GM19467 (cell line): ENCODE results near the gene PTPN18.
"Not testable (repeated sequence)": the region's sequence is repeated elsewhere in the genome, so short reads cannot be mapped to it uniquely, and the experiment has no call there.

Experiments
- ATAC-seq: cut with Tn5 transposase; IDR thresholded peaks from one replicate; pipeline ENCODE4 v1.9.1; 2021; ENCODE audit warnings: mild to moderate bottlenecking, moderate library complexity; ENCODE audit not compliant: unreplicated experiment

The PTPN18 gene

DNA sequence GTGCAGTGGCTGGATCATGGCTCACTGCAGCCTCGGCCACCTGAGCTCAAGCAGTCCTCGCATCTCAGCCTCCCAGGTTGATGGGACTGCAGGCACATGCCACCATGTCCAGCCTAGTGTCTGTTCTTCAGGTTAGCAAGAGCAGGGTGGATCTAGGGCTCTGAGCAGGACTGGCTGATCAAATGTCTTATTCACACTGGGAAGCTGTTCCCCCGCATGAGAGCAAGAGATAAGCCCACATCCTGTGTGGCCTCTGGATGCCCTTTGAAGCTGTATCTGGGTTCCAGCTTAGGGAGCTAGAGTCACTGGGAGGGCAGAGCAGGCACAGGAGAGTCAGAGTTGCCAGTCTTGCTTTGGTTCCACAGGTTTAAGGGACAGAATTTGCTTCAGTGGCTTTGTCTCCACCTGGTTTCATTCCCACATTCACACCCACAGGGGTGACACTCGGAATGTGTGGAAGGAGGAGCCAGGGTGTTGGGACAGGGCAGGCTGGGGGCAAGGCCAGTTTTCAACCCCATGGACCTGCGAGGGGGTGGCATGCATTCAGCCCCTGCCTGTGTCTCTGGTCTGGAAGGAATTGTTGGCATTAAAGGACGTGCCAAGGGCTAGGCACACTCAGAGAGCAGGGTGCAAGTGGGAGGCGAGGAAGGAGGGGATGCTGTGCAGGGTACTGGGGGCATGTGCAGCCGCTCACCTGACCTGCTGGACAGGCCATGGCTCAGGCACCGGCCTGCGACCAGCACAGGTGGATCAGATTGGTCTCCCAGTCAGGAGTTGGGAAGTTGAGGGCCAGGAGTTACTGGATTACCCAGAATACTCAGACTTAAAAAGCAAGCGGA, 24.5 kb downstream of the PTPN18 start:
- ATAC-seq = no peak

DNA sequence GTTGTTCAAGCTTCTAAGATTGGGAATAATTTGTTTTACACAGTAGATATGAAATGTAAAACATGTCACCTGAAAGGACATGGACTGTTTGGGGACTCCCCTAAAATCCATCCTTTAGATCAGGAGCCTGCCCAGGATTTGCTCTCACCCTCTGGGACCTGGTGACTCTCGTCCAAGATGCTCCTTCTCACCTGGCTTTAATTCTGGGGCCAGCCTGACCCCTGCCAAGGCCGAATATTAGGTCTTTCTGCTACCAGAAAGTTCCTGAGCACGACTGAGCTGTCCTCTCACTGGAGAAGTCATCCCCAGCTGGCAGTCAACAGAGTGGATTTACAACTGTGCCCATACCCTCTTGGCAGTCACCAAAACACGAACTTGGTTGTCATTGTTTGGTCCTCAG, 25.3 kb downstream of the PTPN18 start:
- ATAC-seq = no peak

DNA sequence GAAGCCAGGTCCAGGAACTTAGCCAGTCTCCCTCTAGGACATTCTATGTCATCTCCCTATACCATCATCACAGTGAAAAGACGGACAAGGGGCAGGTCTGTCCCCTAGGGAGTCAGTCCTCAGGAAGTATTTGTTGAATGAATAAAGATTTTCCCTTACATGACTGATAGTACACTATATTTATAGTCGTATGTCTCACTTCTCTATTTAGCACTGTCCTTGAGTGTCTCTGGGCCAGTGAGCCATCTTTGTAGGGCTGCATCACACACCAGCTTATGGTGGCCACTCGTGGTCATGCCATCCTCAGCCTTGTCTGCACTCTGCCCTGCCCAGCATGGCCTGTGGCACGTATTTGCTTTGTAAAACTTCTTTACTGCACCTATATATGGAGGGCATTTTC, 25.8 kb downstream of the PTPN18 start:
- no peak for ATAC-seq

DNA sequence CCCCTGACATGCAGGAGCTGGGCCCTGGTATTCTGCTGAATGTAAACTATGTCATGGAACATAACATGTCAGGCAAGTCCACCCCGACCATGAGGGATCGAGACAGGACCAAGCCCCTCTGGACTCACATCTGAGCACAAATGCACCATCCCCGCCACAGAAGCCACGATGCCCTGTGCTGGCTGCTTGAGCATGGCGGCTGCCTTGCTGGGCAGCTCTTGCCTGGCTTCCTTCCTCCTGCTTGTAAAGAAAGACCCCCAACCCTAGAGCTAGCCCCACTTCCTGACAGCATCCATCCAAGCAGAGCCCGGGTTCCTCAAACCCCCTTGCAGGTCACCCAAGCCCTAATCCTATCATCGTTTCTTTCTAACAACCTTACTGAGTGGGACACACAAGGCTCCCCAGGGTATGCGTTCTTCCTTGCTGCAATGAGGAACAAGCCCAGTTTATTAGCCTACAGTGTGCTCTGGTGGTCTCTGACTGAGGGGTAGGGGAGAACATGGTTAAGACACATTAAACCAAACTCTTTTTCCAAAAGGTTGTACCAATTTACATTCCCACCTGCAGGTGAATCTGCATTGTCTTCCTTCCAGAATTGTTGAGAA, 26.6 kb downstream of the PTPN18 start:
- no peak for ATAC-seq

DNA sequence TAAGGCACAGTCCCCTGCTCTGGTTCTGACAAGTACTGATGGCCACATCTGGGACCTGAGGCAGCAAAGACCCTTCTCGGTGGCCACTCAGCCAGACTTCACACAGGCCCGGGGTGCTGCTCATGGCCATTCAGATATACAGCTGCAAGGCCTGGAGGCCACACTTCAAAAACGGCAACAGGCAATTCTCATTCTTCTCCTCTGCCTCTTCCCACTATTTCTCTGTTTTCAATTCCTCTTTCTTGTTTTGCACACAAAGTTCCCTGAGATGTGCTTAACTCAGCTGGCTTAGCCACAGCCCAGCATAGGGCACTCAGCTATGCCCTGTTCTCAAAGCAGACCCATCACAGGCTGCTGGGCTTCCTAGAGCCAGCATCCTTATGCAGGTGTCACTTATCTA, 29.9 kb downstream of the PTPN18 start:
- no peak for ATAC-seq

DNA sequence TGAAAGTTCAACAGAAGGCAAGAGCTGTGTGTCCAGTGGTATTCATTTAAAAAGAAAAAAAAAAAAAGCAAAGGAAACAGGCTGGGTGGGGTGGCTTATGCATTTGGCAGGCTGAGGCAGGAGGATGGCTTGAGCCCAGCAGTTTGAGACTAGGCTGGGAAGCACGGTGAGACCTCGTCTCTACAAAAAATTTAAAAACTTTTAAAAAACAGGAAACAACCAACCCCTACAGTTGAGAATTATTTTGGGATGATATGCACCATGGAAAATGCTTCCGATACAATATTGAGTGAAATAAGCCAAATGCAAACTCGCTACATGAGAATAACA, 31.2 kb downstream of the PTPN18 start:
- ATAC-seq = no peak

DNA sequence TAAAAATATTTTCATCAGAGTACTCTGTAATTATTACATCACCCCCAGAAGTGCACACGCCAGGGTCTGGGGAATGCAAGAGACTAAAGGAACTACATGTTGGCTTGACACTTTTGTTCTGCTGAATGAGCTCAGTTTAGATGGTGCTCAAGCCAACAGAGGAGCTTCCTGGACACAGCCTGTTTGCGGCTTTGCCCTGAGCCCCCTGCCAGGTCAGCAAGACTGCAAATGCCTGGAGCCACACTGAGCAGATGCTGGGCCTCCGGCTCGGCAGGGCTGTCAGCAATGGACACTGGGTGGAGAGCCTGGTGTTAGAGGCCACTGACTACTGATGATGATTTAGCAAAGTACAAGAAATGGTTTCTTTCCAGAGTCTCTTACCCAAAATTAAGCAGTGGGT, 31.9 kb downstream of the PTPN18 start:
- no peak for ATAC-seq

DNA sequence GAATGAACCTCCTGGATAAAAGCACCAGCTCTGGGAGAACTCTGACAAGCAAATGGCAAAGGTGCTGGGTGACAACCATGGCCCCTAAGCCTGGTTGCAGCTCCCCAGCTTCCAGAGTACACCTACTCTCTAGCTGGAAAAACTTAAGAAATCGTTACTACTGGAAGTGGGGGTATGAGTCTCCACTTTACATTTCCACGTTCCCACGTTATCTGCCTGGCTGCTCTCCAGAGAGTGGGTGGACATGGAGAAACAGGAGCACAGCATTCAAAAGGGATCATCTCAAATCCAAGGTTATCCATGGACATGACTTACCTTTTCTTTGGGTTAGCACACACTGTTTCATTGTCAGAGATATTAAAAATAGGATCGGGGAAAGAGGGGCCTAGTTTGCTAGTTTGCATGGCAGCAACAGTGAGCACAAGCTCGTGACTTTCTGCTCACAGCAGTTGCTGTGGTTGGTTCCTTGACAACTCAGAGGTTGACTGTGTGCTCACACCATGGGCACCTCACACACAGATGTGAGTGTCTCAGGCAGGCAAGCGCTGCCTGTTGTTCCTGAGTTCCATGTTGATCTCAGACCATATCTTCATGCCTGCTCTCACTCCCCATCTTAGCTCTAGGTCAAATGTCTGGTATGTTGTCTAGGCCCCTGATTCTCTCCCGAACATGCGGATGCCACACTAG, 32.5 kb downstream of the PTPN18 start:
- no peak for ATAC-seq

DNA sequence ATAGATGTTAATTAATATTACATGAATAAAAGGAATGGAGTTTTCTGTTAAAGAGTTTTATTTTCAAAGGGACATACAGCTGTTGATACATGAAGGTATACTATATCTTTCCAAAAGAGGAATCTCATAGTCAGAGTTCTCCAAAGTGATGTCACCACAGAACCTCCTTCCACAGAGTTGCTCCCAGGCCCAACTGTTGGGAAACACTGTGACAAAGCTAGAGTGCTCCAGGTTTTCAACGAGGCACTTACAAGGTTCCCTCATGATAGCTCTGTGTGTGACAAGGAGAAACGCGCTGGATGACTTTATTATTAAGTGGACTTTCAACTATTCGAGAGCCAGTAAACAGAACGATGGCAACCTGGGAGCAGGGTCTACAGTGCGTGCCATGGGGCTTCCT, 33.5 kb downstream of the PTPN18 start:
- ATAC-seq = no peak

DNA sequence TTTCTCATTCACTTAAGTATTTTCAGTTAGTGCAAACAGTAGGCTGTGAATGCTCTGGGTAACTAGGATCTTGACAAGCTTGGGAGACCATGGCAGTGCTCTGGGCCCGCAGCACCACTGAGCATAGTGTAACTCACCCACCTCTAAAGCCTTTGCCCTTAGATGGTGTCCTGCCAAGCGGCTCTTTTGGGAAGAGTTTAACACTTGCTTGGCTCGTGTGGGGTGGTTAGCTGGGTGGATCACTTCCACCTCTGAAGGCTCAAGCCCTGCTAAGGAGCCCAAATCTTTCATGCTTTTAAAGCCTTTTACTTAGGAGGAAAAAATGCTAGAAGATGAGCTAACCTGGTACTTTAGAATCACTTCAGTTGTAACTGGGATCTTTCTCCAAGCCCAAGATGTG, 33.9 kb downstream of the PTPN18 start:
- ATAC-seq = no peak

DNA sequence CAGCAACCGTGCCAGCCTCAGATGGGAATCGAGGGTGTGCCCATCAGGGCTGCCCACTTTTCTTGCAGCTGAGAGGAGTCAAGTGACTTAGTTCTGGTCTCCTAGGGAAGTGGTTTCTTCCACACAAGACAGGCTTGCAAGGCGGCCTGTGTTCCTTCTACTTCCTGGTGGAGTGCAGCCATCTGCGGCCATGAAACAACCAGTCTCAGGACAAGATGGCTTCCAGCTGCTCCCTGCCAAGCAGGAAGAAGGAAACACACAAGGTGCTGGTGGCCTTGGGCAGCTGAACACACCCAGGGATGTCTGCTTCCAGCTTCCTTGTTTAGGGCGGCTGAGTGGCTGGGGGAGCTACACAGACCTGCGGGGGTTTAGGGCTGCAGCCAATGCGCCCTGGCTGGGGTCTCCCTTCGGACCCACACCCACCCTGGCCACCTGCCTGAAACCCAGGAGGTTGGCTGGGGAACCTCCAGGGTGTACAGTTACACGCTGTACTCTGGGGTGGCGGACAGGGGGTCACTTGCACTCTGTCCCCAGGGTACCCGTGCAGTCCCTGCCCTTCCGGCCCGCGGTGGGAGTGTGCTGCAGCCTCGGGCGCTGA, 34.7 kb downstream of the PTPN18 start:
- peak; percentile 24 for ATAC-seq

DNA sequence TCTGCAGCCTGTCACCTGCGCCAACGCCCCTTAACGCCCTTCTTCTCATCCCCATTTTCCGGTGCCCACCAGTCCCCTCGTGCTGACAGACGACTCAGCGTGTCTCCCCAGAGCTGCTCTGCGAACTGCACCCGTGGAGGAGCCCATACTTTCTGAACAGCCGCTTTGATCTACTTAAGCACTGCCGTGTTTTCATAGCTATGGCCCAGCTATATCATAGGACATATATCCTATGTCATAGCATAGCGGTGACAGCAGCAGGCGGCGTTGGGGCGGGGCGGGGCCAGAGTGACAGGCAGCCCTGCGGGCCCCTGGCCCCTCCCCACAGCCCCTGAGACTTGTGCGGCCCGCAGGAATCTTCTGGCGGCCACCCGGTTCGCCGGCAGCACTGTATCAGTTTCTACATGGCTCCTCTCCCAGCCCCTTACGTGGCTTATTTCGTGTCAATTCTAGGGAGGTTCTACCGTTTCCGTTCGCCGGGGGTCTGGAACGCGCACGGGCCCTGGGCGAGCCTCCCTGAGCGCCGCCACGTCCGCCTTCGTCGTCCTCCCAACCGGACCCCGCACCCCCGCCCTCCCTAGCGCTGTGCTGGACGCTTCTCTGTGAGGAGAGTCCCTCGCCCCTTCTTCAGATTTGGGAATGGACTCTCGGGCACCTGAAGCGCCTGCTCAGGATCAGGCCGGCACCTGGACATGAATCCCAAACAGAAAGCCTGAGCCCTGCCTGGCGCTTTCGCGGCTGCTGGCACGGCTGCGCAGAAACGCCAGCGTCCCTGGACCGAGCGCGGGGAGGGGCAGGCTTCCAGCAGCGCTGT, 35.4 kb downstream of the PTPN18 start:
- peak; percentile 79 for ATAC-seq

DNA sequence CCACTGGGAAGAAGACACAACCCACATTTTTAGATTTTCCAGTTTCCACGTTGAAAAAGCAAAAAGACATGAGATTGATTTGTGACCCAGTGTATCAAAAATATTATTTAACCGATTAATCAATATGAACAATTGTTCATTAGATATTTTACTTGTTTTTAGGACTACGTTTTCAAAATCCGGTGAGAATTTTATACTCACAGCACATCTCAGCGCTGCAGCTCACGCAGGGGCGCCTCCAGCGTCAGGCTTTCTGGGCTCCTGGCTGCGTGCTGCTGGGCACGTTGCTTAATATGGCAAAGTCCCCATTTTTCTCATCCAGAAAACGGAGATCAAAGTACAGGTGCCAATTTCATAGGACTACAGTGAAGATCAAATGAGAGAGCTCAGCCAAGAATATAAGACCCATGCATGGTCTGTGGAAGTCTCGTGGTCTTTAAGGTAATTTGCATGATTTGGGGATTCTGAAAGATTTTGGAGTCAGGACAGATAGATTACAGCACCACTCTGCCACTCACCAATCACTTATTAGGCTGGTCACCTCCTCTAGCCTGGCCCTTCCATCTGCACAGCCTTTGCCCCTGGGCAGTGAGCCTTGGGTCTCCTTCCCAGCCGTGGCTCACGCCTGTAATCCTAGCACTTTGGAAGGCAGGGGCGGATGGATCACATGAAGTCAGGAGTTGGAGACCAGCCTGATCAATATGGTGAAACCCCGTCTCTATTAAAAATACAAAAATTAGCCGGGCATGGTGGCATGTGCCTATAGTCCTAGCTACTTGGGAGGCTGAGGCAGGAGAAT, 36.2 kb downstream of the PTPN18 start:
- no peak for ATAC-seq

DNA sequence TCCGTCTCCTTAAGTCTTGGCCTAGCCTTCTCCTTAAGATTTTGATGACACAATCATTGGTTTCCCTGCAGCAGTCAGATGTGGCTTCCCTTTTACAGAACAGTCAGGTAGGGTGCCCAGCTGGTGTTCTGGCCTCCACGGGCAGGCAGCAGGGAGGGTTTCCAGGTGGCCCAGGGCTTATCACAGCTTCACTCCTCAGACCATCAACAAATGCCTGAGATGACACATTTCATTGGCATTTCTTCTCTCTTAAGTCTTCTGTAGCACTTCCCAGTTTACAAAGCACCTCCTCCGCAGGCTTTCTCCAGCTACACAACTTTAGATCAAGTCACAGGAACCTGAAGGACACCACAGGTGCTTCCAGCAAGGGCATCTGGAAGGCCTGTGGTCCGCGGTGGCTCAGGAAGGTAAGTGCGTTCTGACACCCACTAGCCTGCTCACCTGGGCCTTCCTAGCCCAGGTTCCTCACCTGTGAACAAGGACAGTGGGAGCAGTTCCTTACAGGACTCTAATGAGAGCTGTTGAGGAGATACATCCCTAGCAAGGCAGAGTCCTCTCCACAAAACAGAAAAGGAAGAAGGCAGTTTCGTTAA, 37.6 kb downstream of the PTPN18 start:
- ATAC-seq = no peak

DNA sequence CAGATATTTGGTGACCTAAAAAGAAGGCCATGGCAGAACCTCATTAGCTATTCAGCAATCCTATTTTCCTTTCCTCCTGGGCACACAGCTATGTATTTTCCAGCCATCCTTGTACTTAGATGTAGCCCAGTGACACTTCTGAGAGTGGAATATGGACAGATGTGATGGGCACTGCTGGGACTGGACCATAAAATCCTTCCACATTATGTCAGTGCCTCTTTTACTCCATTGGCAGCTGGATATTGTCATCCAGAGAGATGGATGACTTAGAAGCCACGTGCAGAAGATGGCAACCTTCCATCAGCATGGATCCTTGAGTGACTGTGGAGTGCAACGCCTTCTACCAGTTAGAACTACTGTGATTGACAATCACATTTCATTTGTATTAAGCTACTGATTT, 50.4 kb downstream of the PTPN18 start:
- ATAC-seq = not testable (repeated sequence)

DNA sequence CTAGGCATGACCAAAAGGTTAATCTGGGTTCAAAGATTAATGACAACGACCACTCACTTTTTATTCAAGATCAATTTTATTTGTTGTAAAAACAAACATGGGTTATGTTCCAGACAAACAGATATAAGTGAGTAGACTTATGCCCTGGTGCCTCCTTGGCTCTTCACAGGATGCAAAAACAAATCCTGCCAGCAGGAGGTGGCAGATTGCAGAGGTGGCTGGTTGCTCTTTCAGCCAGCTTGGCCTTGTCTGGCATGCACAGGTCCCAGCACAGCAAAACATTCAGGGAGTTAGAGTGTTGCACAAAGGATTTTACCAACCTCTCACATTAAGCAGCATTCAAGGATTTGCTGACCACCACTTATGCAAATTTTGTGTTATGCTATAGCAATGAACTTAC, 60.8 kb downstream of the PTPN18 start:
- ATAC-seq = not testable (repeated sequence)

DNA sequence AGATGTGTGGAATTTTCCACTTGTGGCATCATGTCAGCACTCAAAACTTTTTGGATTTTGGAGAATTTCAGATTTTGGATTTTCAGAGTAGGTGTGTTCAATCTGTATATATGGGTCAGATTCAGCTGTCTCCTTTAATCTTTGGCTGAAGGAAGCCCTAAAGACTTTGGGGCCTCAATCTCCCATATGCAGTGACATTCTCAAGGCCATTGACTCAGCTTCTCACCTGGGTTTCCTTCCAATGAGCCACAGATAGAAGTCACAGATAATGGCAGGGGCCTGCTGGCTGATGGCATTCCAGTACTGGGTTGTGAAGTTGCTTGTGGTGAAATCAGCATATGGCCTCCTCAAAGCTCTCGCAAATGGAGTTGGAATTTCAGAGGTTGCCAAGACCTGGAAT, 63.0 kb downstream of the PTPN18 start:
- not testable (repeated sequence) for ATAC-seq
